ENCODE results near the gene TIGD4. TPM values are rescaled to one million over a fixed set of nuclear protein-coding genes. Genes with fewer than 3 reads are reported as not detected.

TIGD4 gene
- polyA plus RNA-seq, 1 of the 3 experiments (the other 2 are of a cell fraction) = 0.13 TPM

DNA sequence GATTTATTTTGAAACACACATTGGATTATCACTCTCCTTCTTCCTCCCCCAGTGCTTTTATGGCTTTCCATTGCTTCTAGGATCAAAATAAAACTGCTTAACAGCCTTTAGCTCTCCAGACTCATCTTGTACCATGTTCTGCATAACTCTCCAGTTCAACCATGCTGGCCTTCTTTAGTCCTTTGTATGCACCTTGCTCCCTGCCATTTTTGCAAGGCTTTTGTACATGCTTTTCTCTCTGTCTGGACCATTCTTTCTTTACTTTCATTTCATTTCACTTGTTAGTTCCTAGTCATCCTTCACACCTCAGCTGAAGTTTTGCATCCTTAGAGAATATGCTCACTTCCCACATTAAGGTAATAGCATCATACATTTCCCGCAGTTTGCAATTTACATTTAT, 7.1 kb upstream of the TIGD4 start:
- H3K4me1 ChIP-seq (ENCODE audit: control insufficient read depth in 1 of 2, insufficient read depth in 2 of 2, low read depth in 1 of 2, low read length in 1 of 2) = peaks cover 11 to 14% of the 10 kb centered on the region in 2 experiments
- H4K20me1 ChIP-seq (ENCODE audit: insufficient read depth) = peaks cover 35% of the 10 kb centered on the region
- ChIA-PET CTCF (no interaction called here), POLR2A (no interaction called here)
- peaks cover 97% of the 10 kb centered on the region for H3K79me2 ChIP-seq (ENCODE audit: insufficient read depth)
- H3K9me3 ChIP-seq = no peaks in the 10 kb centered on the region
- H3K4me2 ChIP-seq = peak overlapping the region; percentile 16
- no peak overlapping the region for H3K4me3 ChIP-seq (ENCODE audit: low read depth in 2 of 2, low read length in 1 of 2)
- peaks cover 8% of the 10 kb centered on the region for H3F3A ChIP-seq (replicated peaks; ENCODE audit: insufficient read depth)
- WGBS (ENCODE audit: low lambda C conversion rate) = 100% methylated on average over 1 of the region's 1 CpG
- H3K9me2 ChIP-seq = no peaks in the 10 kb centered on the region; the same call in 1 of the 2 replicates
- no peak for DNase-seq
- H2AFZ ChIP-seq (ENCODE audit: low read depth) = no peak overlapping the region
- peaks cover 2 to 9% of the 10 kb centered on the region in 2 experiments for H3K36me3 ChIP-seq (replicated peaks in 1 of 2; ENCODE audit: control insufficient read depth in 1 of 2, insufficient read depth in 2 of 2, low read length in 1 of 2)
- H3K9ac ChIP-seq = no peak overlapping the region
- TF ChIP-seq SMC3 (IDR thresholded peaks at IDR 0.05; ENCODE audit: low read depth, low read length) (no peak), RCOR1 (IDR thresholded peaks at IDR 0.05; ENCODE audit: low read length) (no peak), CHD2 (IDR thresholded peaks at IDR 0.05; ENCODE audit: low read length, partially characterized antibody) (no peak), MEF2A (IDR thresholded peaks at IDR 0.05; ENCODE audit: borderline replicate concordance, low read depth) (no peak), RXRA (IDR thresholded peaks at IDR 0.05; ENCODE audit: borderline replicate concordance, low read depth) (no peak), MXI1 (IDR thresholded peaks at IDR 0.05; ENCODE audit: low read depth, low read length) (no peak), TEAD4 (IDR thresholded peaks at IDR 0.05; ENCODE audit: borderline replicate concordance, insufficient read depth) (no peak)
- TF ChIP-seq, protein P1, sequence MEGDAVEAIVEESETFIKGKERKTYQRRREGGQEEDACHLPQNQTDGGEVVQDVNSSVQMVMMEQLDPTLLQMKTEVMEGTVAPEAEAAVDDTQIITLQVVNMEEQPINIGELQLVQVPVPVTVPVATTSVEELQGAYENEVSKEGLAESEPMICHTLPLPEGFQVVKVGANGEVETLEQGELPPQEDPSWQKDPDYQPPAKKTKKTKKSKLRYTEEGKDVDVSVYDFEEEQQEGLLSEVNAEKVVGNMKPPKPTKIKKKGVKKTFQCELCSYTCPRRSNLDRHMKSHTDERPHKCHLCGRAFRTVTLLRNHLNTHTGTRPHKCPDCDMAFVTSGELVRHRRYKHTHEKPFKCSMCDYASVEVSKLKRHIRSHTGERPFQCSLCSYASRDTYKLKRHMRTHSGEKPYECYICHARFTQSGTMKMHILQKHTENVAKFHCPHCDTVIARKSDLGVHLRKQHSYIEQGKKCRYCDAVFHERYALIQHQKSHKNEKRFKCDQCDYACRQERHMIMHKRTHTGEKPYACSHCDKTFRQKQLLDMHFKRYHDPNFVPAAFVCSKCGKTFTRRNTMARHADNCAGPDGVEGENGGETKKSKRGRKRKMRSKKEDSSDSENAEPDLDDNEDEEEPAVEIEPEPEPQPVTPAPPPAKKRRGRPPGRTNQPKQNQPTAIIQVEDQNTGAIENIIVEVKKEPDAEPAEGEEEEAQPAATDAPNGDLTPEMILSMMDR (IDR thresholded peaks at IDR 0.05) = no peak
- TF ChIP-seq, protein P2, sequence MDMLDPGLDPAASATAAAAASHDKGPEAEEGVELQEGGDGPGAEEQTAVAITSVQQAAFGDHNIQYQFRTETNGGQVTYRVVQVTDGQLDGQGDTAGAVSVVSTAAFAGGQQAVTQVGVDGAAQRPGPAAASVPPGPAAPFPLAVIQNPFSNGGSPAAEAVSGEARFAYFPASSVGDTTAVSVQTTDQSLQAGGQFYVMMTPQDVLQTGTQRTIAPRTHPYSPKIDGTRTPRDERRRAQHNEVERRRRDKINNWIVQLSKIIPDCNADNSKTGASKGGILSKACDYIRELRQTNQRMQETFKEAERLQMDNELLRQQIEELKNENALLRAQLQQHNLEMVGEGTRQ (IDR thresholded peaks at IDR 0.05; ENCODE audit: borderline replicate concordance, low read depth, low read length) = no peak
- H3K27me3 ChIP-seq (ENCODE audit: insufficient read depth) = no peaks in the 10 kb centered on the region
- peak overlapping the region; percentile 41 to 53; a peak in 2 of 4 replicates for H3K27ac ChIP-seq (ENCODE audit: low read depth in 2 of 2, low read length in 1 of 2)

DNA sequence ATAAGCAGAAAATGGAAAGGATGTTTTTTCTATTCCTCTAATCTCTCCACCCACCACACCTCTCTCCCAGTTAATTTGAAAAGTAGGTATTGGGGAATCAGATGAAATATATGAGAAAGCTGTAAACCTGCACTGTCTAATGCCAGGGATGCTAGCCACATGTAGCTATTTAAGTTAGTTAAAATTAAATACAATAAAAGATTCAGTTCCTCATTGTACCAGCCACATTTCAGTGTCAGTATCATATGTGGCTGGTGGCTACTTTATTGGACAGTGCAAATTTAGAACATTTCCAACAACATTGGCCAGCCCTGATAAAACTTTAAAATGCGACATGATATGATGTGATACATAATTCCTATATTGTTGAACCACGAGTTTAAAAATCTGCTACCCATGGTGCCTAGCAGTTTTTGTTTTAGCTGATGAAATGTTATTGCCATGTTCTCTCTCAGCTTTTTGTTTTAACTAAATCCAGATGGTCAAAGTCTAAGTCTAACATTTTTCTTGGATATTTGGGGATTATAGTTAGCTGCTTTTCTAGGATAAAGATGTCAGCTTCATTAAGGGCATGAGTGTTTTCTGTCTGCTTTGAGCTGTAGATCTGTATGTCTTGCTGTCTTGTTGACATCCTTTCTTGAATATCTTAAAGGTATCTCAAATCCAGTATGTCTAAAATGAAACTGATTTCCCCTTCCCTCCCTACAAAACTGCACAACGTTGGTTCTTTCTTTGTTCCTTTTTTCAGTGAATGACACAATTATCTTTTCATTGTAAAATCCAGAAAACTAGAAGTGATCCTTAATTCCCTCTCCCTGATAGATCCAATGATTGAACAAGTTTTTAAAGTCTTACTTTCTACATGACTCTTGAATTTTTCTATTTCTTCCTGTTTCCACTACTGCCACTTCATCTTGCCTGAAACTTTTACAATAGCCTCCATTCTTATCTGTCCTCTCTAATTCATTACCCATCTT, 6.4 kb upstream of the TIGD4 start:
- H3K36me3 ChIP-seq (replicated peaks in 1 of 2; ENCODE audit: control insufficient read depth in 1 of 2, insufficient read depth in 2 of 2, low read length in 1 of 2) = peaks cover 2 to 5% of the 10 kb centered on the region in 2 experiments
- H3K9me3 ChIP-seq = no peaks in the 10 kb centered on the region
- no peaks in the 10 kb centered on the region for H3K27me3 ChIP-seq (ENCODE audit: insufficient read depth)
- H3K4me3 ChIP-seq (ENCODE audit: low read depth in 2 of 2, low read length in 1 of 2) = no peak overlapping the region
- H3K9me2 ChIP-seq = no peaks in the 10 kb centered on the region; the same call in 1 of the 2 replicates
- POLR2A ChIA-PET = no interaction called here
- peaks cover 97% of the 10 kb centered on the region for H3K79me2 ChIP-seq (ENCODE audit: insufficient read depth)
- 50% methylated on average over 3 of the region's 3 CpGs for WGBS (ENCODE audit: low lambda C conversion rate)
- H2AFZ ChIP-seq (ENCODE audit: low read depth) = no peak overlapping the region; the same call in 1 of the 2 replicates
- peaks cover 17 to 19% of the 10 kb centered on the region in 2 experiments for H3K4me1 ChIP-seq (ENCODE audit: control insufficient read depth in 1 of 2, insufficient read depth in 2 of 2, low read depth in 1 of 2, low read length in 1 of 2)
- DNase-seq = no peak
- H4K20me1 ChIP-seq (ENCODE audit: insufficient read depth) = peaks cover 38% of the 10 kb centered on the region
- CTCF ChIA-PET = interaction anchor here (1.2 to 1.5 kb wide), 3 partner anchors 62 to 341 kb away, joined by 3 to 4 read pairs (median 3); no protein-coding TSS in a partner anchor
- peak overlapping the region; percentile 41 to 53 for H3K27ac ChIP-seq (ENCODE audit: low read depth in 2 of 2, low read length in 1 of 2)
- no peak overlapping the region for H3K9ac ChIP-seq
- H3K4me2 ChIP-seq = peak overlapping the region; percentile 16
- peaks cover 8% of the 10 kb centered on the region for H3F3A ChIP-seq (replicated peaks; ENCODE audit: insufficient read depth)
- TF ChIP-seq, protein P3, sequence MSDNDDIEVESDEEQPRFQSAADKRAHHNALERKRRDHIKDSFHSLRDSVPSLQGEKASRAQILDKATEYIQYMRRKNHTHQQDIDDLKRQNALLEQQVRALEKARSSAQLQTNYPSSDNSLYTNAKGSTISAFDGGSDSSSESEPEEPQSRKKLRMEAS (IDR thresholded peaks at IDR 0.05; ENCODE audit: low read depth) = no peak
- no peak for TF ChIP-seq YY1 (IDR thresholded peaks at IDR 0.05; ENCODE audit: low read depth)
- TF ChIP-seq TEAD4 (IDR thresholded peaks at IDR 0.05; ENCODE audit: borderline replicate concordance, insufficient read depth) = no peak
- TF ChIP-seq FOXM1 (IDR thresholded peaks at IDR 0.05; ENCODE audit: low read depth) = no peak
- no peak for TF ChIP-seq CHD2 (IDR thresholded peaks at IDR 0.05; ENCODE audit: low read length, partially characterized antibody)
- no peak for TF ChIP-seq SMC3 (IDR thresholded peaks at IDR 0.05; ENCODE audit: low read depth, low read length)
- TF ChIP-seq EP300 (IDR thresholded peaks at IDR 0.05; ENCODE audit: borderline replicate concordance in 1 of 2, low read depth in 1 of 2, low read length in 1 of 2) = no peak
- no peak for TF ChIP-seq NFIC (IDR thresholded peaks at IDR 0.05; ENCODE audit: borderline replicate concordance)
- TF ChIP-seq NRF1 (IDR thresholded peaks at IDR 0.05; ENCODE audit: low read depth, low read length) = no peak
- no peak for TF ChIP-seq TAF1 (IDR thresholded peaks at IDR 0.05; ENCODE audit: borderline replicate concordance, low read depth, low read length)
- TF ChIP-seq, protein P4, sequence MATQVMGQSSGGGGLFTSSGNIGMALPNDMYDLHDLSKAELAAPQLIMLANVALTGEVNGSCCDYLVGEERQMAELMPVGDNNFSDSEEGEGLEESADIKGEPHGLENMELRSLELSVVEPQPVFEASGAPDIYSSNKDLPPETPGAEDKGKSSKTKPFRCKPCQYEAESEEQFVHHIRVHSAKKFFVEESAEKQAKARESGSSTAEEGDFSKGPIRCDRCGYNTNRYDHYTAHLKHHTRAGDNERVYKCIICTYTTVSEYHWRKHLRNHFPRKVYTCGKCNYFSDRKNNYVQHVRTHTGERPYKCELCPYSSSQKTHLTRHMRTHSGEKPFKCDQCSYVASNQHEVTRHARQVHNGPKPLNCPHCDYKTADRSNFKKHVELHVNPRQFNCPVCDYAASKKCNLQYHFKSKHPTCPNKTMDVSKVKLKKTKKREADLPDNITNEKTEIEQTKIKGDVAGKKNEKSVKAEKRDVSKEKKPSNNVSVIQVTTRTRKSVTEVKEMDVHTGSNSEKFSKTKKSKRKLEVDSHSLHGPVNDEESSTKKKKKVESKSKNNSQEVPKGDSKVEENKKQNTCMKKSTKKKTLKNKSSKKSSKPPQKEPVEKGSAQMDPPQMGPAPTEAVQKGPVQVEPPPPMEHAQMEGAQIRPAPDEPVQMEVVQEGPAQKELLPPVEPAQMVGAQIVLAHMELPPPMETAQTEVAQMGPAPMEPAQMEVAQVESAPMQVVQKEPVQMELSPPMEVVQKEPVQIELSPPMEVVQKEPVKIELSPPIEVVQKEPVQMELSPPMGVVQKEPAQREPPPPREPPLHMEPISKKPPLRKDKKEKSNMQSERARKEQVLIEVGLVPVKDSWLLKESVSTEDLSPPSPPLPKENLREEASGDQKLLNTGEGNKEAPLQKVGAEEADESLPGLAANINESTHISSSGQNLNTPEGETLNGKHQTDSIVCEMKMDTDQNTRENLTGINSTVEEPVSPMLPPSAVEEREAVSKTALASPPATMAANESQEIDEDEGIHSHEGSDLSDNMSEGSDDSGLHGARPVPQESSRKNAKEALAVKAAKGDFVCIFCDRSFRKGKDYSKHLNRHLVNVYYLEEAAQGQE (IDR thresholded peaks at IDR 0.05; ENCODE audit: low read depth, low read length) = no peak
- TF ChIP-seq FOXJ3 (CRISPR knock-in tag; IDR thresholded peaks at IDR 0.05) = no peak

Data from SK-N-SH (cell line).